IMR-90 (cell line): ENCODE results near the gene KRT32.

Source experiments
- BHLHE40 ChIP-seq: fragments of 150-350 bp; IDR thresholded peaks from 2 replicates; pipeline ENCODE4 v1.6.1; 2016; ENCODE audit warnings: mild to moderate bottlenecking, low read depth, low read length
- CEBPB ChIP-seq: IDR thresholded peaks from 2 replicates; pipeline ENCODE4 v1.6.1; 2012; ENCODE audit warnings: low read depth, low read length, improper control_type of control experiment
- CHD1 ChIP-seq: IDR thresholded peaks from 2 replicates; pipeline ENCODE4 v1.6.1; 2012; ENCODE audit warnings: low read depth, low read length, improper control_type of control experiment
- CTCF ChIP-seq: conservative IDR thresholded peaks from 2 replicates; pipeline ENCODE4 v1.5.1; 2012; ENCODE audit warnings: mild to moderate bottlenecking, low read depth, low read length, improper control_type of control experiment
- MAFK ChIP-seq: IDR thresholded peaks from 2 replicates; pipeline ENCODE4 v1.6.1; 2012; ENCODE audit warnings: low read depth, low read length, improper control_type of control experiment
- MAZ ChIP-seq: IDR thresholded peaks from 2 replicates; pipeline ENCODE4 v1.6.1; 2012; ENCODE audit warnings: low read depth, mild to moderate bottlenecking, low read length, improper control_type of control experiment, moderate library complexity, borderline replicate concordance
- MXI1 ChIP-seq: IDR thresholded peaks from 2 replicates; pipeline ENCODE4 v1.6.1; 2012; ENCODE audit warnings: low read depth, mild to moderate bottlenecking, low read length, moderate library complexity, borderline replicate concordance
- POLR2A ChIP-seq: IDR thresholded peaks from 2 replicates; pipeline ENCODE4 v1.6.1; 2012; ENCODE audit warnings: mild to moderate bottlenecking, low read depth, low read length
- RAD21 ChIP-seq: IDR thresholded peaks from 2 replicates; pipeline ENCODE4 v1.6.1; 2012; ENCODE audit warnings: low read length, improper control_type of control experiment
- RCOR1 ChIP-seq: IDR thresholded peaks from 2 replicates; pipeline ENCODE4 v1.6.1; 2012; ENCODE audit warnings: mild to moderate bottlenecking, low read length, improper control_type of control experiment; ENCODE audit not compliant: insufficient replicate concordance
- RFX5 ChIP-seq: IDR thresholded peaks from 2 replicates; pipeline ENCODE4 v1.8.0; 2012; ENCODE audit warnings: low read depth, mild to moderate bottlenecking, low read length, moderate library complexity
- SMC3 ChIP-seq: fragments of 150-350 bp; IDR thresholded peaks from 2 replicates; pipeline ENCODE4 v1.6.1; 2016; ENCODE audit warnings: low read depth, mild to moderate bottlenecking, antibody characterized with exemption, low read length, moderate library complexity
- TF ChIP-seq, protein P1 (sequence below): fragments of 150-350 bp; IDR thresholded peaks from 2 replicates; pipeline ENCODE4 v1.6.1; 2016; ENCODE audit warnings: low read depth, mild to moderate bottlenecking, low read length, moderate library complexity, borderline replicate concordance

DNA sequence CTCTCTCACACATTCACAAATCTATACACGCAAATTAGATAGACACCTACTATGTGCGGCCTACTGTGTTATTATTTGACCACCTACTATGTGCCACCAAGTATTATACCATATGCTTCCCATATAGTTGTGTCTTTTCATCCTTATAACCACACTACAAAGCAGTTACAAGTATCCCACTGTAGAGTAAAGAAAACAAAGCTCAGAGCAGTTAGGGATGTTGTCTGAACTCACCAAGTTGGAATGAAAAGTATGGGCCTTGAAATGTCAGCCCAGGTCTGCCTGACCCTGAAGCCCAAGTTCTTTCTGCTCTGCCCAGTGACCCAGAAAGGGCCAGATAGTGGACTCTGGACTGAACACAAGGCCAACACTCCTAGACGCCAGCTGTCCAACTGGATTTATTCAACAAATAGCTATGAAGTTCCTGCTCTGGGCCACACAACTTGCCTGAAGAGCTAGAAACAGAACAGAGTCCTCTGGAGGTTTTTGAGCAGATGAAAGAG lies 51.3 kb downstream of the KRT32 start:
- TF ChIP-seq RFX5 (no peak), SMC3 (no peak), CTCF (no peak), RCOR1 (no peak), POLR2A (no peak), RAD21 (no peak), MAFK (no peak), MAZ (no peak), MXI1 (no peak), CHD1 (no peak), CEBPB (no peak), BHLHE40 (no peak)
- TF ChIP-seq, protein P1, sequence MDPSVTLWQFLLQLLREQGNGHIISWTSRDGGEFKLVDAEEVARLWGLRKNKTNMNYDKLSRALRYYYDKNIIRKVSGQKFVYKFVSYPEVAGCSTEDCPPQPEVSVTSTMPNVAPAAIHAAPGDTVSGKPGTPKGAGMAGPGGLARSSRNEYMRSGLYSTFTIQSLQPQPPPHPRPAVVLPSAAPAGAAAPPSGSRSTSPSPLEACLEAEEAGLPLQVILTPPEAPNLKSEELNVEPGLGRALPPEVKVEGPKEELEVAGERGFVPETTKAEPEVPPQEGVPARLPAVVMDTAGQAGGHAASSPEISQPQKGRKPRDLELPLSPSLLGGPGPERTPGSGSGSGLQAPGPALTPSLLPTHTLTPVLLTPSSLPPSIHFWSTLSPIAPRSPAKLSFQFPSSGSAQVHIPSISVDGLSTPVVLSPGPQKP: no peak
